Left renal cortex interstitium (tissue), 4 donors: ENCODE results near the gene RIBC2. TPM values are rescaled to one million over a fixed set of nuclear protein-coding genes. Genes with fewer than 3 reads are reported as not detected.

ENCODE experiments used
- DNase-seq, 4 donors: peaks; one replicate each; pipeline ENCODE4 v3.0.0-alpha.2; 2013; ENCODE audit warnings: low read depth in 4 of 4, low spot score in 2 of 4, missing footprints in 1 of 4
- polyA plus RNA-seq, 4 donors: library from polyadenylated mRNA; unstranded; fragments of 120-200 nt; gene quantifications; one replicate each; pipeline ENCODE4 v1.2.1, GENCODE V29; 2013; ENCODE audit not compliant: insufficient read length in 4 of 4

Gene RIBC2
- polyA plus RNA-seq, 4 donors, result 6.6 to 8.6 (median 7.8) TPM

- no peak for DNase-seq
These were observed 56.0 kb downstream of the RIBC2 start for GRCh38 chr22:45469281-45470073.

GRCh38 chr22:45470871-45471270, 57.4 kb downstream of the RIBC2 start:
- DNase-seq, result no peak

- DNase-seq, result no peak
These were observed 58.9 kb downstream of the RIBC2 start for GRCh38 chr22:45472426-45472825.

DNA sequence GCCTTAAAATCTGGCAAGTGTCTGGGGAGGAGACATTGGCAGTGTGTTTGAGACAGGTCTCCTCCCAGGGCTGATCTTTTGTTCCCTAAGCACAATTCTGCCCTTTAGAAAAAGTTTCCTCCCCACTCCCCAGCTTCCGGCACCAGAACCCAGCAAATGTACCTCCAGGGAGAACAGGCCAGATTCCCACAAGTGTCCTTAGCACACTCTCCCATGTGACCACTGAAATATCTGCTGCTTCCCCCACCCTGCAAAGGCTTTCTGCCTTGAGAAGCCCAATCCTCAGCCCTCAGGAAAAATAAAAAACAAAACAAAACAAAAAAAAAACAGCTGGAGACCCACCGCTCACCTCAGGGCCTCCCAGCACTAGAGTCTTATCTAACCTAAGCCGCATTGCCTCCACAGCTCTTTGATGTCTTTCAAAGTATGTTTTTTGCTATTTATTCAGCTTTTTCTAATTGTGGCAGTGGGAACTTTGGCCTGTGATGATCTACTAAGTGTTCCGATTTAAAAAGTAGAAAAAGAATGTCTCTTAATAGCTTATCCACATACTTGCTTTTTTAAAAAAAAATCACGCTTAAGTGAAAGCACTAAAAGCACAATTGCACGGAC, 60.2 kb downstream of the RIBC2 start:
- no peak for DNase-seq

DNA sequence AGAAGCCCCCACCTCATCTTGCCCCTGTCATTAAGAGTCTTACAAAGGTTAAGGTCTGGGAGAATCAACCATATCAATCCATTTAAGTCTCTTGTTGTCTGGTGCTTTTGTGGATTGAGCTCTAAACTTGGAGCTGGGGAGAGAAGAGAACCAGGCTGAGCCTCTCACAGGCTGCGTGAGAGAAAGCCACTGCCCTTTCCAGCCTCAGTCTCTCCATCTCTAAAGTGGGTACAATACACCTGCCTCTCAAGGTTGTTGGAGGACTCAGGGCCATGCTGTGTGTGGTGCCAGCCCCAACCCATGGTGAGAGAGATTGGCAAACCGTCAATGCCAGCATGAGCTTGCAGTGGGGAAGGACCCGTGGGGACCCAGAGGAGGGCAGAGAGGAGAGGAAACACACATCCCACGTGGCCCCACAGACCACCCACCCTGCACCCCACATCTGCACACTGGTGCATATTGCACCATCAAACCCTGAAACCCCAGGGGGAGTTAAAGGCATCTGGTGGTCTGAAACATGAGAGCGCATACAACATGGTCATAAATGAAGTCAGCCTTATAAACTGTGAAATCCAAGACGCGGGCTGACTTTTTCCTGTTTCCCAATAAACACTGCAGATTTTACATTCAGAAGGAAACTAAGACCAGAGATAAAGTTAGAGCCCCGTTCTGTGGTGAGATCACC, 61.7 kb downstream of the RIBC2 start:
- DNase-seq, result no peak

DNA sequence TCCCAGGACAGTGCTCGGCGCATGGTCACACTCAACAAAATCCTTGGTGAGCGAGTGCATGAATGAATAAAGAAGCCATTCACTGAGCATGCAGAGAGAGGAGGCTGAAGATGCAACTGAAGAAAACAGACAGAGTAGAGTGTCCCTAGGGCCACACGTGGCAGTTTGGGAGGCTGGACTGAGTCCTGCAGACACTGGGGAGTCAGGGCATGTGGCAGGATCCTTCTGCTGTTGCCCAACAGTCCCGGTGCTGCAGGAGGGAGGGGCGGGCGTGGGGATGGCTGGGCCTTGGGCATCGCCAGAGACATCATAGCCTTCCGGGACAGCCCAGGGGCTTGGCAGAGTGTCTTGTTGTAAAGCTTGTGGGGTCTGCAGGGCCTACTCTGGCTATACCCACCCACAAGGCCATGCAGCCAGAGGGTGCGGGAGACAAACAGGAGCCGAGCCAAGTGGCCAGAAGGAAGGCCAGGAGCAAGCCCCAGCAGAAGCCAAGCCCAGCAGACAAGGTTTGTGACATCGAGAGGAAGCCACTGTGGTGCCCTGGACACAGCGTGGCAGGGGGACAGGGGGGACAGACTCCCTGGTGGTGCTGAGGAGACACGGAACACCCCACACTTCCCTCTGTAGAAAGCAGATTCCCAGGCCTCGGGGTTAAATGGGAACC, 62.5 kb downstream of the RIBC2 start:
- DNase-seq, result no peak

DNA sequence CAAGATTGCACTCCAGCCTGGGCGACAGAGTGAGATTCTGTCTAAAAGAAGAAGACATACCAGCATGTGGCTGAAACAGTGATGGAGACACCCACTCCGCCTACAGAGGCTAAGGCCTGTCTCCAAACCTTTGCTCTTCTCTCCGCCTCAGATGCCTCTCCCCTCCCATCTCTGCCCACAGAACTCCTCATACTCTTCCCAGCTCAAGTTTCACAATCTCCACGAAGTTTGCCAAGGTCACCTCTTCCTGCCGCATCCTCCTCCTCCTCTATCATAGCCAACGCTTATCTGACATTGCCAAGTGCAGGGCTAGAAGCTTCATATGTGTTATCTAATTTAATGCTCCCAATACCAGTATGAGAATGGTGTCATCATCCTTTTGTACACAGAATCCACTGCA, 63.3 kb downstream of the RIBC2 start:
- DNase-seq, result no peak

- DNase-seq, result no peak
These were observed 64.0 kb downstream of the RIBC2 start for GRCh38 chr22:45477366-45478107.

DNA sequence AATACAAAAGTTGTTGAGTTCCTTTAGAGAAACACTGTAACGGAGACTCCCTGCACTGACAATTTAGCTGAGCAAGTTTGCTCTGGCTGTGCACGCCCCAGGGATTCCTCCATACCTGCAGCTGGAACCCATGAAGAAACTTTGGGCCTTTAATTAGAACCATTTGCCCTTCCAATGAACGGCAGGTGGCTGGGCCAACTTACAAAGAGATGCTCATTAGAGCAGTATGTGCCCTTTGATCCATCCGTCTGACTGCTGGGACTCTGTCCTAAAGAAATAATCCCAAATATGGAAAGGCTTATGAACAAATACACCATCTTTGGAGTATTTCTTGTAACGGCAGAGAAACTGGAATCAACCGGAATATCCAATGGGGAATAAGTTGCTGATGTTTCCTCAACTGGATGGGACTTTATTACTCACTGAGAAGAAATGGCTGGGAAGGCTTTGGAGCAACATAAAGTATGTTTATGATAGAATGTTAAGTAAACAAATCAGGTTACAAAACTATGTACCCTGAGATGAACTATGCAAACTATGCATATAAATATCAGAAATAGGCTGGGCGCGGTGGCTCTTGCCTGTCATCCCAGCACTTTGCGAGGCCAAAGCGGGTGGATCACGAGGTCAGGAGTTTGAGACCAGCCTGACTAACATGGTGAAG, 64.7 kb downstream of the RIBC2 start:
- DNase-seq, result no peak

DNA sequence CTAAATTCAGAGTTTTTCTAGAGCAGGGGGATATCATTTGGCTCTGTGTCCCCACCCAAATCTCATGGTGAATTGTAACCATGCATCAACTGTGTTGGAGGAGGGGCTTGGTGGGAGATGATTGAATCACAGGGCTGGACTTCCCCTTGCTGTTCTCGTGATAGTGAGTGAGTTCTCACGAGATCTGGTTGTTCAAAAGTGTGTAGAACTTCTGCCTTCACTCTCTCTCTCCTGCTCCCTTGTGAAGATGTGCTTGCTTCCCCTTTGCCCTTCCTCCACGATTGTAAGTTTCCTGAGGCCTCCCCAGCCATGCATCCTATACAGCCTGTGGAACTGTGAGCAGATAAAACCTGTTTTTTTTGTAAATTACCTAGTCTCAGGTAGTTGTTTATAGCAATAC, 67.2 kb downstream of the RIBC2 start:
- DNase-seq, result no peak

DNA sequence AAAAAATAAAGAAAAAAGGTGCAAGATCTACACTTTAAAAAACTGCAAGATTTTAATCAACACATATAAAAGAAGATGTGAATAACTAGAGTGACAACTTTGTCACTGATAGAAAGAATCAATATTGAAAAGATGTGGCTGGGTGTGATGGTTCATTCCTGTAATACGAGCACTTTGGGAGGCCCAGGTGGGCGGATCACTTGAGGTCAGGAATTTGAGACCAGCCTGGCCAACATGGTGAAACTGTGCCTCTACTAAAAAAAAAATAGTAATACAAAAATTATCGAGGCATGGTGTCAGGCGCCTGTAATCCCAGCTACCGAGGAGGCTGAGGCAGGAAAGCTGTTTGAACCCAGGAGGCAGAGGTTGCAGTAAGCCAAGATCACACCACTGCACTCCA, 68.2 kb downstream of the RIBC2 start:
- DNase-seq, result no peak

Other genes starting within 250 kb of the RIBC2 start
- 10 to 100 TPM; 45.0 to 61.4 (median 53.4) TPM for gene NUP50, start 249.8 kb upstream of the RIBC2 start, polyA plus RNA-seq
- gene KIAA0930, start 172.8 kb upstream of the RIBC2 start, polyA plus RNA-seq, result 10 to 100 TPM; 15.7 to 23.3 (median 22.2) TPM
- gene UPK3A, start 128.7 kb upstream of the RIBC2 start, polyA plus RNA-seq, result 1 to 10 TPM in 3 of 4 donors, under 1 TPM in 1; 0.93 to 2.7 (median 2.4) TPM
- 10 to 100 TPM; 13.4 to 51.3 (median 28.3) TPM for gene FAM118A, start 103.8 kb upstream of the RIBC2 start, polyA plus RNA-seq
- under 1 TPM; 0.17 to 0.33 (median 0.25) TPM for gene SMC1B, start 94 bp upstream of the RIBC2 start, polyA plus RNA-seq
- gene FBLN1, start 89.2 kb downstream of the RIBC2 start, polyA plus RNA-seq, result 100 to 1,000 TPM in 3 of 4 donors, 10 to 100 TPM in 1; 98.6 to 176 (median 121) TPM